Activated T-helper 1 cell treated with anti-CD3 and anti-CD28 coated beads, Interleukin-12 subunit alpha, Interleukin-12 subunit beta, Interleukin-2, Interleukin-4 antibody, amounts not matched to agents 30 ng/mL and 10 ng/mL and 1 ng/mL, durations not matched to agents 14 hours and 24 hours and 36 hours (primary cell): ENCODE data around the gene SKI. TPM values are rescaled to one million over a fixed set of nuclear protein-coding genes. Genes with fewer than 3 reads are reported as not detected.

Experiments
- DNase-seq: peaks from one replicate; pipeline ENCODE4 v3.0.0; 2021; ENCODE audit warnings: low spot score
- H3K27ac Mint-ChIP-seq: one replicate; pipeline ENCODE4 v1.8.0; 2021; ENCODE audit warnings: mild to moderate bottlenecking, mixed read lengths
- H3K27me3 Mint-ChIP-seq: one replicate; pipeline ENCODE4 v1.8.0; 2022; ENCODE audit warnings: mild to moderate bottlenecking, moderate library complexity, mixed read lengths; ENCODE audit not compliant: insufficient read depth
- H3K36me3 Mint-ChIP-seq: one replicate; pipeline ENCODE4 v1.8.0; 2021; ENCODE audit warnings: low read depth, mixed read lengths
- H3K4me1 Mint-ChIP-seq: one replicate; pipeline ENCODE4 v1.8.0; 2021; ENCODE audit warnings: low read depth, mixed read lengths
- H3K4me3 Mint-ChIP-seq: one replicate; pipeline ENCODE4 v1.8.0; 2021; ENCODE audit warnings: mild to moderate bottlenecking, moderate library complexity, mixed read lengths
- H3K9me3 Mint-ChIP-seq: one replicate; pipeline ENCODE4 v1.8.0; 2021; ENCODE audit warnings: mixed read lengths
- intact Hi-C: fragments of 100-400 bp; cut with micrococcal nuclease; formaldehyde crosslinking; loops from one replicate; pipeline ENCODE4 v1.15.1; 2024
- total RNA-seq: library from RNA; stranded (reverse); gene quantifications from 2 replicates; pipeline ENCODE4 v1.2.3, GENCODE V29; 2022

The SKI gene
- total RNA-seq, 1 donor from 2014 or later = 38.3 TPM

DNA sequence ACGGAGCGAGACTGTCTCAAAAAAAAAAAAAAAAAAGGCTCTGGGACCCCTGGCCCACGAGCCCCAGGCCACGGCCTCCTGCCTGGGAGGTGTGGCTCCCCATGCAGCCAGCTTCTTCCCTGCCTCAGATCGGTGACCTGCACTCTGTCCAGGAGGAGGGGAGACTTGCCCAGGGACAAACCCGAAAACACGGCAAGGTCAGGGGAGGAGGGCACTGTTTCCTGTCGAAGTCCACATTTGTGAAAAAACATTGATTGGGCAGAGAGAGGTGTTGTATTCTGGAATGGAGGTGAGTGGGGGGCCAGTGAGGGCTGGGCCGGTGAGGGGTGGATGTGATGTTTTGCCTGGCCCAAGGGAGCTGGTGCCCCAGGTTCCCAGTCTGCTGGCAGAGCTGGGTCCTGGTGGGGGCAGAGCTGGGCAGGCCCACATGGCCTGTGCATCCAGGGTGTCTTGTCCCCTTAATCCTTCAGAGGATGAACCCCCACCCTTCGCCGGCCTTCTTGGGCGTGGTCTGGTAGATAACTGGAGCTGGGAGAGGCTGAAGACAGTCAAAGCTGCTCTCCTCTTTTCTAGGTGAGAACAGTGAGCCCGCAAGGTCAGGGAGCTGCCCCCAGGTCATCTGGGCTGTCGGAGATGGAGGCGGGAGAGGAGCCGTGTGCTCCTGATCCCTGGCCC lies 21.2 kb upstream of the SKI start:
- Mint-ChIP-seq H3K9me3 (no peaks in the 10 kb centered on the region), H3K27me3 (no peaks in the 10 kb centered on the region), H3K36me3 (no peaks in the 10 kb centered on the region), H3K4me3 (no peak overlapping the region), H3K4me1 (no peaks in the 10 kb centered on the region), H3K27ac (no peak overlapping the region)
- no peak for DNase-seq
- intact Hi-C loops = no loop called here

DNA sequence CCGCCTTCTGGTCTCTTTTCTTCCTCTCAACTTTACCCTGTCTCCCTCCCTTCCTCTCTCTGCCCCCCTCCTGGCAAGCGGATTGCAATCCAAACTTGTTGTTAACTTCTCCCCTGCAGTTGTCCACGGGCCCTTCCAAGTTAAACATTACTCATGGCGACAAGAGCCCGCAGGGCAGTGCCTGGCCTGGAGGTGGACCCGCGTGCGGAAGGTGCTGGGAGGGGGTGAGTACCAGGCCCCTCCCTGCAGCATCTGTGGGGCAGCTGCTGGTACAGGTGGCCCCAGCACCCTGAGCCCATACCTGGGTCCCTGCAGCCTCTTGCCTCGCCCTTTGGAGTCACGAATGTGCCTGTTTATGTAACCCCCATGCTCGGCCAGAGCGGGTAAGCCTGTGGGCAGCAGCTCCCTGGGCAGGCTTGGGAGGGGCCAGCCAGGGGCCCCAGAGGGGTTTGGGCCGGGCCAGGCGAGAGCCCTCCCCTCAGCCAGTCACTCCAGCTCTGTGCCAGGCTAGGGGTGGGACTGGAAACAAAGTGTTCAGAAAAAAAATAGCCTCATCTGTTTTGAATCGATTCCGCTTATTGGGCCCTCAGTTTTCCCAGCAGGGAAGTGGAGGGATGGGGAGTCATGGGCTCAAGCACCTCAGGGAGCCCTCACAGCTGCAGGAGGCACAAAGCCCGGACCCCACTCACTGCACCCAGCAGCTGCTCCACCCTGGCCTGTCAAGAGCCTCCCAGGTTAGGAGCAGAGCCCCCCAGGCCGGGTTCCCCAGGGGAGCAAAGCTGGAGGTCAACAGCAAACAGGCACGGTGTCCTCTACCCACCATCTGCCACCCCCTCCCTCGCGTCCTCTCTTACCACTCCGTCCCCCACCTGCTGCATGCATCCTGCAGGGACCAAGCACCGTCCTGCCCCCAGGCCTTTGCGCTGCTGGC lies 19.5 kb upstream of the SKI start:
- no peak for DNase-seq
- H3K27me3 Mint-ChIP-seq = no peaks in the 10 kb centered on the region
- intact Hi-C loops = no loop called here
- no peaks in the 10 kb centered on the region for H3K9me3 Mint-ChIP-seq
- no peaks in the 10 kb centered on the region for H3K36me3 Mint-ChIP-seq
- no peak overlapping the region for H3K27ac Mint-ChIP-seq
- H3K4me1 Mint-ChIP-seq = no peaks in the 10 kb centered on the region
- no peak overlapping the region for H3K4me3 Mint-ChIP-seq

DNA sequence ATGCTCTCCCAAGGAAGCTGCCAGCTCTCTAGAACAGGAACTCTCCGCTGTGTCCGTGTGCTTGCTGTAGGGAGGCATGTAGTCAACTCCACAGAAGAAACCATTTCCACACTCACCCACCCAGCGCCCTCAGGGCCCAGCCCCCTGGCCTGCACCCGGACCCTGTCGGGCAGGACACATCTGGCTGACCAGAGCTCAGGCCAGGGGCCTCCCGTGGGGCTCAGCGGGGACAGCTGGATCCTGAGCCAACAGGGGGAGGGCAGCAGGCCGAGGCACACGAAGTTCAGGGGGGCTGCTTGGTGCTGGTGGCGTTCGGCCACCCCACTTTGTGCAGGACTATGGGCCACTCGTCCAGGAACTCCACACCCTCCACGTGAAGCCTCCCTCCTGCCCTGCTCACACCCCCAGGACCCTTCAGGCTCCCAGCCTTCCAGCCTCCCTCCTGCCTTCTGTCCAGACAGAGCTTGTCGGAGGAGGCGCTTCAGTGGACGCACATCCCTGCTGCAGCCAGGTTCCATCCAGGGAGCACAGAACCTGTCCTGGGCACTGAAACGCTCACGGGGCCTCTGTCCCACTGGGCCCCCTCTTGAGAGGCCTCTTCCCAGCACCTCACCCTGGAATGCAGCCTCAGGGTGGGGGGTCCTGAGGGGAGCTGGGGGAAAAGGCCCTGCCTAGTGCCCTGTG lies 18.6 kb upstream of the SKI start:
- no peaks in the 10 kb centered on the region for H3K27me3 Mint-ChIP-seq
- intact Hi-C loops = no loop called here

DNA sequence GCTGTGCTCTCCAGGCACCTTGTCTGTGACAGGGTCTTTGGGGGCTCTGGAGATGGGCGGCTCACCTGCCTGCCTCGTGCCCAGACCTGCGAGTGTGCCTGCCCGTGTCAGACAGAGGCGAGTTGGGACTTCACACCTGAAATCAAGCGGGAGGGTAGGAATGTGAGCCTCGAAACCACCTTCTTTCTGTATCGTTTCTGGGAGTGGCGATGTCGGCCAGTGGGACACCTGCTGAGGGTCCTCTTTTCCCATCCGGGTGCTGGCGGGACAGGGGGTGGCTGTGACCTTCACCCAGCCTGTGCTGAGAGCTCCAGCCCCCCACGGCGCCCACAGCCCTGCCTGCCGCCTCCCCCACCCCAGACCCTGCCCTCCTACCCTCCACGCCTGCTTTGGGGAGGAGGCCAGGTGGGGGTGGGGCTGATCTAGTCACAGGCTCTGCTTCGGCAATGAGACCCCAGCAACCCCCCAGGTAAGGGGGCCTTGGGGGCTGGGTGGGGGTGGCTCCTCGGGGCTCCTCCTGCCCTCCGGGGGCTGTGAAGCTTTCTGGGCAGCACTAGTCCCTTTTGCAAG lies 17.9 kb upstream of the SKI start:
- Mint-ChIP-seq H3K4me3 (no peak overlapping the region), H3K36me3 (no peaks in the 10 kb centered on the region), H3K9me3 (no peaks in the 10 kb centered on the region), H3K27ac (no peak overlapping the region), H3K27me3 (no peaks in the 10 kb centered on the region), H3K4me1 (no peaks in the 10 kb centered on the region)
- intact Hi-C loops = no loop called here
- DNase-seq = no peak

More for the DNA sequence above, 18.6 kb upstream of the SKI start:
- no peak overlapping the region for H3K27ac Mint-ChIP-seq
- H3K9me3 Mint-ChIP-seq = no peaks in the 10 kb centered on the region
- no peaks in the 10 kb centered on the region for H3K36me3 Mint-ChIP-seq
- no peak overlapping the region for H3K4me3 Mint-ChIP-seq
- H3K4me1 Mint-ChIP-seq = no peaks in the 10 kb centered on the region
- DNase-seq = no peak

DNA sequence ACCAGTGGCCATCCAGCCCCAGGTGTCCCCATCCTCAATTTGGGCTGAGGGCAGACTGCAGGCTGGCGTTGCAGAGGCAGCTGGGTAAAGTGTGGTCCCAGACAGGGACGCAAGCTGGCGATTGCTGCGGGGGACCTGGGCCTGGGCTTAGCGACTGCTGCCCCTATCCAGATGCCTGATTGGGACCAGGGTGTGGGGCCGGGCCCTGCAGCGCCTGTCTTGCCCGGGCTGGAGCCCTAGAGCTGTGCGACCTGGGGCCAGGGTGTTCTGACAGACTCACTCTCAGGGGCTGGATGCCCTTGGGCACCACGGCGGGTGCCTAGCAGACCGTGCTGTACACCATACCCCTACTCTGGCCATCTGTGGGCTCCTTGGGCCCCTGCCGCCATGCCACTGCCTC lies 17.3 kb upstream of the SKI start:
- no peaks in the 10 kb centered on the region for H3K27me3 Mint-ChIP-seq
- intact Hi-C loops = no loop called here
- no peak overlapping the region for H3K4me3 Mint-ChIP-seq
- H3K27ac Mint-ChIP-seq = no peak overlapping the region
- no peaks in the 10 kb centered on the region for H3K36me3 Mint-ChIP-seq
- H3K4me1 Mint-ChIP-seq = no peaks in the 10 kb centered on the region
- no peak for DNase-seq
- no peaks in the 10 kb centered on the region for H3K9me3 Mint-ChIP-seq

DNA sequence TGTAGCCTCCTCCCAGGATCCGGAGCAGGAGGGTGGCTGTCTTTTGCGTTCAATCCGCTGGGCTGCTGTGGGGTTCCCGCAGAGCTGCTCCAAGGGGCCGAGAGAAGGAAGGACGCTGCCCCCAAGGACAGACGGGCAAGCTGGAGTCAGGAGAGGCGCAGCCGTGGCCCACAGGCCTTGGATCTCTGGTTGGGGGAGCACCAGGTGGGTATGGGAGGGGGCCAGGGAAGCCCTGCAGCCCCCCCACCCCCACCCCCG lies 15.9 kb upstream of the SKI start:
- no peaks in the 10 kb centered on the region for H3K4me1 Mint-ChIP-seq
- intact Hi-C loops = loop anchor here (2.0 kb wide), 1 partner anchor 15 kb away; no protein-coding TSS in a partner anchor
- H3K27me3 Mint-ChIP-seq = no peaks in the 10 kb centered on the region
- DNase-seq = no peak
- no peak overlapping the region for H3K4me3 Mint-ChIP-seq
- no peaks in the 10 kb centered on the region for H3K36me3 Mint-ChIP-seq
- no peak overlapping the region for H3K27ac Mint-ChIP-seq
- H3K9me3 Mint-ChIP-seq = no peaks in the 10 kb centered on the region

DNA sequence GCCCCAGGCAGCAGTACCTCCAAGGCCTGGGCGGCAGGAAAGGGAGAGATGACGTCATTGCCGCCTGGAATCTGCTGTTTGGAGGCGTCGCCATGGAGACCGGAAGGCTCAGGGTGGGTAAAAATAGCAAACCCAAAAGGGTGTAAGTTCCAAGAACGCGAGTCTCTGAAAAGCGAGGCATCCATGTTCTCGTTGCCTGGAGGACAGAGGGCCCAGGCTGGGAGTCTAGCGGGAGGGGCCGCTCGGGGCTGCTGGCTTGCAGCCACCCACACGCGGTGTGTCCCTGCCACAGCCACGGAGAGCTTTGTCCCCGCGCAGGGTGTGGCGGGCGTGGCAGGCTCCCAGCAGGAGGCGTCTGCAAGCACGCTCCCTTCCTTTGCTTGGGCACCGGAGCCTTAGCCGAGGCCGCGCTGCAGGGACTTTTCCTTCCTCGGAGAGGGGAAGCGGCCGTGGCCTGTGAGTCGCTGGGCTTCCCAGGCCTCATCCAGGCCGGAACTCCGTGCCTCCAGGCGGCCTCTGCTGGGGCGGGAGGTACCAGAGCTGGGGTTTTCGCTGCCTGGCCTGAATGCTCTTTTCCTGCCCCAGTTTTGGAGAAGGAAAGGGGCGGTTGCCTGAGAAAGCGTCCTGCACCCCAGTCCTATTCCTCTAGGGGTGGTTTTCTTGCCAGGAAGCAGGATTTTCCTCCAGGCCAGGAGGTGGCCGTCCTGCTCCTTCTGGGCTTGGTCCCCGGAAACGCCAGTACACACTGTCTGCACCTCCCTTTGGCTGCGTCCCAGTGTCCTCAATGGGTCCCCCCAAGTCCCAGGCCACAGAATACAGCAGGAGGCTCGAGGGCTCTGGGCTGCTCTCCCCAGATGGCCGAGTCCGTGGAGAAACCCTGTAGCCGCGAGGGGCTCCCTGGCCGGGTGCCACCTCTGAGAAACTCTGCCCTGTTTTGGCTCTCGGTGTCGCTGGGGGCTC lies 15.3 kb upstream of the SKI start:
- H3K4me3 Mint-ChIP-seq = no peak overlapping the region
- H3K4me1 Mint-ChIP-seq = no peaks in the 10 kb centered on the region
- no peaks in the 10 kb centered on the region for H3K9me3 Mint-ChIP-seq
- no peak overlapping the region for H3K27ac Mint-ChIP-seq
- no peaks in the 10 kb centered on the region for H3K27me3 Mint-ChIP-seq
- intact Hi-C loops = loop anchor here (2.0 kb wide), 1 partner anchor 14 kb away; no protein-coding TSS in a partner anchor
- peak; percentile 52 for DNase-seq
- no peaks in the 10 kb centered on the region for H3K36me3 Mint-ChIP-seq

DNA sequence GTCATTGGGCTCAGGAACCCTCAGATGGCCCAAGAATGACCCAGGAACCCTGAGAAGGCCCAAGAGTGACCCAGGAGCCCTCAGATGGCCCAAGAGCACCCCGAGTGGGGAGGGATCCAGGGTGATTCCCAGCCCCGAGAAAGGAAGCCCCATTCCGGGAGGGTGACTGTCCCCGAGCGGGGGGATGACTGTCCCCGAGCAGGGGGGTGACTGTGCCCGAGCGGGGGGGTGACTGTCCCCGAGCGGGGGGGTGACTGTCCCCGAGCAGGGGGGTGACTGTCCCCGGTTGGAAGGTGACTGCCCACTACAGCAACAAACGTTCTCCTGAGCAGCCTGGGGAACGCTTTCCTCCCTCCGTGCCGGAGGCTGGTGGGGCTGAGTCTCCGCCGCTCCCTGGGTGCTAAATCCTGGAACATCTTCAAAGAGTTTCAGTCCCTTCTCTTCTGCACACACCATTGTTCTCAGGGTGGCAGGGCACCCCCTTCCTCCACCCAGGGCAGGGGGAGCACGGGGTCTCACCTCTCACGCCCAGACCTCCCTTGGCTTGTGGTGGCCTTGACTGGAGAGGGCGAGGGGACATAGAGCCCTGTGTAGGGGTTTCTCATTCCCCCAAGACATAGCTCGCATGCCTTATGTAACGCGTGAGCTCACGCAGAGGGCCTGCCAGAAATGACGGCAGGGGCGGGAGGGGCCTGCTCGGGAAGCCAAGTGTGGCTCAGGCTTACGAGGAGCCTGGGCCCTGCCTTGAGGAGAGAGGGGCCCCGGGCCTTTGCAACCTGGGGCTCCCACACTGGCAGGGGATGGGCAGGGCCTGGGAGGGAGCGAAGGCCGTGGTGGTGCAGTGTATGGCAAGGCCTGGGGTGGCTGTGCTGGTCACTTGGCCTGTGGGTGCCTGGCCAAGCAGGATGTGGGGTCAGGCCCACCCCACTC lies 14.3 kb upstream of the SKI start:
- no peaks in the 10 kb centered on the region for H3K4me1 Mint-ChIP-seq
- intact Hi-C loops = loop anchor here (2.0 kb wide), 1 partner anchor 13 kb away; no protein-coding TSS in a partner anchor
- no peak overlapping the region for H3K27ac Mint-ChIP-seq
- H3K36me3 Mint-ChIP-seq = no peaks in the 10 kb centered on the region
- no peak overlapping the region for H3K4me3 Mint-ChIP-seq
- H3K9me3 Mint-ChIP-seq = no peaks in the 10 kb centered on the region
- H3K27me3 Mint-ChIP-seq = peaks cover 3% of the 10 kb centered on the region
- no peak for DNase-seq

DNA sequence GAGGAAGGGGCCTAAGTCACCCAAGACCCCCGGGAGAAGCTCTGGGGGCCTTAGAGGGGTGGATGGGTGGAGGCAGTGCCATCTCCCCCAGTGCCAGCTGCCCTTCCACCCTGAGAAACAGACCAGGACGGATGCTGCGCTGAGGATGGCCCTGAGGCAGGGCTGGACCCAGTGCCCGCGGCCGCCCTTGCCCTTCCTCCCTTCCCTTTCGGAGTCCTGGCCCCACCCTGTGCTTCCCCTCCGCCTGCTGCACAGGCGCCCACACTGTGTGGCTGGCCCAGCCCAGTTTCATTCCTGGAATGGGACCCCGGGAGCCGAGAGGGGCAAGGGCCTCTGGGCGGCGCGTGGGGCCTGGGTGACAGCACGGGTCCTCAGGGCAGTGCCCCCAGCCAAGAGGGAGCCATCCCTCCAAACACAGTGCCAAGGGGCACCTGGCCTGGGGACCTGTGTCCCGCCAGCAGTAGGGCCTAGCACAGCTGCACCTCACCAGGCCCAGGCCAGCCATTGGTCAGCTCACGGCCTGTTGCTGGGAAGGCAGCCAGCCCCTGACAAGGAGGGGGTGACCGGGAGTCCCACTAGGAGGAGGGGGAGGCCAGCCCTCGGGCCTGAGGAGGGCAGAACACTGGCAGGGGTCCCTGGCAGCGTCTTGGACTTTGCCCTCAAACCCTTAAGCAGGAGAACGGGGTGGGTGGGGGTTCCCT lies 13.4 kb upstream of the SKI start:
- no peaks in the 10 kb centered on the region for H3K4me1 Mint-ChIP-seq
- intact Hi-C loops = no loop called here
- H3K9me3 Mint-ChIP-seq = no peaks in the 10 kb centered on the region
- H3K4me3 Mint-ChIP-seq = no peak overlapping the region
- no peak overlapping the region for H3K27ac Mint-ChIP-seq
- no peak for DNase-seq
- H3K27me3 Mint-ChIP-seq = peaks cover 4% of the 10 kb centered on the region
- H3K36me3 Mint-ChIP-seq = no peaks in the 10 kb centered on the region

DNA sequence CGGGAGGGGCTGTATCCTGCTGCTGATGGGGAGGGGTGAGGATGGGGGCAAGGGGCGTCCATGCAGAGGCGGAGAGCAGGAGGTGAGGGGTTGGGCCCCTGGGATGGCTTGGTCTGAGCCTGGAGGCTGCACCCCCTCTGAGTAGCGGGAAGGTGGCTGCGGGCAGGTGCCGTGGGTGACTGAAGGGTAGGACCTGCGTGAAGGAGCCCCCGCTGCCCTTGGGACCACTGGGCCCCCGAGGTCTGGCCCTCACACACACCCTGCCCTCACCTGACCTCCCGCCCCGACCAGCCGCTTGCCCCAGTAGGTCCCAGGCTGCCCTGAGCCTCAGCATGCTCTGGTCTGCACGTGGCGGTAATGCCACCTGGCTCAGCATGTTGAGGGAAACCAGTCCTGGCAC lies 12.8 kb upstream of the SKI start:
- no peaks in the 10 kb centered on the region for H3K9me3 Mint-ChIP-seq
- DNase-seq = no peak
- peaks cover 4% of the 10 kb centered on the region for H3K27me3 Mint-ChIP-seq
- H3K36me3 Mint-ChIP-seq = no peaks in the 10 kb centered on the region
- intact Hi-C loops = no loop called here
- no peak overlapping the region for H3K4me3 Mint-ChIP-seq
- H3K27ac Mint-ChIP-seq = no peak overlapping the region
- no peaks in the 10 kb centered on the region for H3K4me1 Mint-ChIP-seq
